GF-D8 (cell line): ENCODE measurements around the gene ZGPAT.
"Not testable (repeated sequence)": the region's sequence is repeated elsewhere in the genome, so short reads cannot be mapped to it uniquely, and the experiment has no call there.

Source experiments
- DNase-seq: peaks from one replicate; lab custom pipeline; 2025; lab: John Stamatoyannopoulos, UW

The ZGPAT gene

GRCh38 chr20:63703471-63703975 is 4.3 kb upstream of the ZGPAT start:
- no peak for DNase-seq

- DNase-seq, result no peak
Measured at GRCh38 chr20:63703976-63704748, 3.7 kb upstream of the ZGPAT start.

GRCh38 chr20:63704749-63705117 is 3.1 kb upstream of the ZGPAT start:
- DNase-seq, result no peak

GRCh38 chr20:63705232-63706026 is 2.4 kb upstream of the ZGPAT start:
- no peak for DNase-seq

DNA sequence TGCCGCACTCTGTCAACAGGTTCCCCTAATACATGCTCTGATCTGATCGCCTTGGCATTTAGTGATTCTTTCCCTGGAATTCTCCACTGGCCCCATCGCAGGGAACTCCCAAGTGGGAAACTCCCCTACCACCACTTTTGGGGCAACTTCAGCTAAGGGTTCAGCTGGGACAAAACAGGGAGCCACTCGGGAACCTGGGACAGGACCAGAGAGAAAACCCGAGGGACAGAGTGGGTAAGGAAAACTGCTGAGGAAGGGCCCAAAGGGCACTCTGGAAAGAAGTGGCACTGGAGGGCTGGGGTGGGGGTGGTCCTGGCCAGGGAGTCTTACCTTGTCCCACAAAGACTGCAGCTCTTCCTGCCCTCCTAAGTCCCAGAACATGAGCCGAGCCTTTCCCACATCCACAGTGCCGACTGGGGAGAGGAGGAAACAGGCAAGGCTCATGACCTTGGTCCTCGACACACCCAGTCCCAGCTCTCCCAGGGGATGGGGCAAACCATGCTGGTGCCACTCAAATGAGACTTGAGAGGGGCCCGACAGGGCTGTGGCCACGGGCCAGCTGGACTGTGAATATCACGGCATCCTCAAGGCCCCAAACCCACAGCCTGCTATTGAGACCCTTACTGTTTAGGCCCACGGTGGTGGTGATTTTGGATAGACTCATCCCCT is 1.7 kb upstream of the ZGPAT start:
- DNase-seq, result no peak

GRCh38 chr20:63706852-63707557 is 834 bp upstream of the ZGPAT start:
- DNase-seq, result no peak

GRCh38 chr20:63708301-63709148 is 686 bp downstream of the ZGPAT start:
- DNase-seq, result no peak

DNA sequence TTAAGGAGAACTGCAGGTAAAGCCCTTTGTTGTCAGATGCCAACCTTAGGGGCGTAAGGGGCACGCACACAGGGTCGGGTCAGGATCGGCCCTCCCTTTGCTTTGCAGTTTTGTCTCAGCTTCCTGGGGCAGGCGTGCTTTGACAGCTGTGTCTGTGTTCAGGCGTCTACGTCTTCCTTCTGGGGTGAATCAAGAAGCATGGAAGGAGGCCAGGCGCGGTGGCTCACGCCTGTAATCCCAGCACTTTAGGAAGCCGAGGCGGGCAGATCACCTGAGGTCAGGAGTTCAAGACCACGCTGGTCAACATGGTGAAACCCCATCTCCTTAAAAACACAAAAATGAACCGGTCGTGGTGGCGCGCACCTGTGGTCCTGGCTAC is 1.3 kb downstream of the ZGPAT start:
- DNase-seq, result no peak

DNA sequence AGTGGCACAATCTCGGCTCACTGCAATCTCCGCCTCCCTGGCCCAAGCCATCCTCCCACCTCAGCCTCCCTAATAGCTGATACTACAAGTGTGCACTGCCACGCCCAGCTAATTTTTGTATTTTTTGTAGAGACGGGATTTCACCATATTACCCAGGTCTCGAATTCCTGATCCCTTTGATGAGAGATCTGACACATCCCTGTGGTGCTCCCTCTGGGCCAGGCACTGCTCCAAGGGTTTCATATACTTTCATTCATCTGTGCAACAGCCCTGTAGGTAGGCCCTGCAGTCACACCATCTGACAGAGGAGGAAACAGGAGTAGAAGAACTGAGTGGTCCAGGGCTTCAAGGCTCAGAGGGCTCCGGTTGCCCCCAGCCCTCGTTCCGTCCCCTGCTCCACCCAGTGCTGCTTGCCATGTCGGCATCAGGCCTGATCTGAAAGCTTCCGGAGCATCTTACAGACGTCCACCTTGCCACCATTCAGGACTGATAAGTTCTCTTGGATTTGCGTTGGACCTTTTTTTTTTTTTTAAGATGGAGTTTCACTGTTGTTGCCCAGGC is 3.3 kb downstream of the ZGPAT start:
- no peak for DNase-seq

- no peak for DNase-seq
Measured at GRCh38 chr20:63712191-63712590, 4.4 kb downstream of the ZGPAT start.

DNA sequence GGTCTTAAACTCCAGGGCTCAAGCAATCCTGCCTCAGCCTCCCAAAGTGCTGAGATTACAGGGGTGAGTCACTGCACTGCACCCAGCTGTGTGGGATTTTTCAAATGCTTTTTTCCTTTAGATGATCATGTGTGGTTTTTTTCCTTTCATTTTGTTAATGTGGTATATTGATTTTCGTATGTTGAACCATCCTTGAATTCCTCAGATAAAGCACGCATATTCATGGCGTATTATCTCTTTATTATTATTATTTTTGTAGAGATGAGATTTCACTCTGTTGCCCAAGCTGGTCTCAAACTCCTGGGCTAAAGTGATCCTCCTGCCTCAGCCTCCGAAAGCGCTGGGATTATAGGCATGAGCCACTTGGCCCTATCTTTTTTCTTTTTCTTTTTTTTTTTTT is 7.0 kb downstream of the ZGPAT start:
- DNase-seq, result no peak

- DNase-seq, result no peak
Measured at GRCh38 chr20:63718996-63719395, 11.2 kb downstream of the ZGPAT start.

- DNase-seq, result not testable (repeated sequence)
Measured at GRCh38 chr20:63722967-63723622, 15.3 kb downstream of the ZGPAT start.

- DNase-seq, result not testable (repeated sequence)
Measured at GRCh38 chr20:63730189-63730733, 22.4 kb downstream of the ZGPAT start.

DNA sequence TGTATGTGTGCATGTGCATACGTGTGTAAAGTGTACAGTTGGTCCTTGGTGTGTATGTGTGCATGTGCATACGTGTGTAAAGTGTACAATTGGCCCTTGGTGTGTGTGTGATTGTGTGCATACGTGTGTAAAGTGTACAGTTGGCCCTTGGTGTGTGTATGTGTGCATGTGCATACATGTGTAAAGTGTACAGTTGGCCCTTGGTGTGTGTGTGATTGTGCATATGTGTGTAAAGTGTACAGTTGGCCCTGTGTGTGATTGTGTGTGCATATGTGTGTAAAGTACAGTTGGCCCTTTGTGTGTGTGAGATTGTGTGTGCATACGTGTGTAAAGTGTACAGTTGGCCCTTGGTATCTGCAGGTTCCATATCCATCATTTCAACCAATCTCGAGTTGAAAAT is 23.6 kb downstream of the ZGPAT start:
- DNase-seq, result no peak

- no peak for DNase-seq
Measured at GRCh38 chr20:63732118-63733095, 24.6 kb downstream of the ZGPAT start.

- DNase-seq, result no peak
Measured at GRCh38 chr20:63733117-63733516, 25.3 kb downstream of the ZGPAT start.

GRCh38 chr20:63733579-63734081 is 25.8 kb downstream of the ZGPAT start:
- no peak for DNase-seq
